PFSK-1 (cell line): ENCODE measurements around the gene ANKRD33B.

Source experiments
- FOXP2 ChIP-seq: optimal IDR thresholded peaks from 2 replicates; pipeline ENCODE3; 2011; ENCODE audit warnings: borderline replicate concordance, control low read depth, inconsistent platforms; ENCODE audit not compliant: insufficient read depth; ENCODE audit errors: extremely low read length, extremely low read depth
- POLR2AphosphoS5 ChIP-seq: IDR thresholded peaks from 2 replicates; pipeline ENCODE4 v1.6.1; 2012; ENCODE audit warnings: low read depth, mild to moderate bottlenecking, control low read depth, low read length, moderate library complexity
- SIN3A ChIP-seq: IDR thresholded peaks from 2 replicates; pipeline ENCODE4 v1.6.1; 2012; ENCODE audit warnings: mild to moderate bottlenecking, low read length, moderate library complexity, borderline replicate concordance; ENCODE audit not compliant: insufficient read depth
- TAF1 ChIP-seq: IDR thresholded peaks from 2 replicates; pipeline ENCODE4 v1.6.1; 2012; ENCODE audit warnings: low read length, control low read depth, borderline replicate concordance; ENCODE audit not compliant: insufficient read depth
- TF ChIP-seq, protein P1 (sequence below), 2 experiments: IDR thresholded peaks; 2 replicates each; pipeline versions ENCODE4 v1.6.1 to v1.8.0; 2011 to 2012; ENCODE audit warnings: low read depth in 2 of 2, low read length in 2 of 2, control low read depth in 1 of 2, inconsistent platforms in 1 of 2, mild to moderate bottlenecking in 1 of 2, moderate library complexity in 1 of 2; ENCODE audit not compliant: insufficient read depth in 1 of 2

ANKRD33B gene

DNA sequence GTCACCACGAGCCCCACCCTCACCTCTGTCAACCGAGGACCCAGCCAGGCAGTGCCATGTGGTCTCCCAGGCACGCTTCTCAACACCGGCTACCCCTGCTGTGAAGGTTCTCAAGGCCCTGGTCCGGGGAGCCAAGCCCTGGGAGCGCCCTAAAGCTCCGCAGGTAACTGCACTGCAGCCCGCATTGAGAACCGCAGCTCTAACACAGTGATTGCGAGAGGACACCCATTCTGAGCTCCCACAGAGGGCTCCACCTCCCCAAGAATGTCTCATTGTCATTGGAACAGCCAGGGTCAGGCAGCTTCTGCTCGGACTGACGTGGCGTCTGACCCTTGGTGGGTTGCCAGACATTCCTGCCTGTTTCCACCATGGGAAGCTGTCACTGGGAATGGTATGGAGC lies 88.3 kb downstream of the ANKRD33B start:
- TF ChIP-seq FOXP2 (no peak), TAF1 (no peak), POLR2AphosphoS5 (no peak), SIN3A (no peak)
- TF ChIP-seq, protein P1, sequence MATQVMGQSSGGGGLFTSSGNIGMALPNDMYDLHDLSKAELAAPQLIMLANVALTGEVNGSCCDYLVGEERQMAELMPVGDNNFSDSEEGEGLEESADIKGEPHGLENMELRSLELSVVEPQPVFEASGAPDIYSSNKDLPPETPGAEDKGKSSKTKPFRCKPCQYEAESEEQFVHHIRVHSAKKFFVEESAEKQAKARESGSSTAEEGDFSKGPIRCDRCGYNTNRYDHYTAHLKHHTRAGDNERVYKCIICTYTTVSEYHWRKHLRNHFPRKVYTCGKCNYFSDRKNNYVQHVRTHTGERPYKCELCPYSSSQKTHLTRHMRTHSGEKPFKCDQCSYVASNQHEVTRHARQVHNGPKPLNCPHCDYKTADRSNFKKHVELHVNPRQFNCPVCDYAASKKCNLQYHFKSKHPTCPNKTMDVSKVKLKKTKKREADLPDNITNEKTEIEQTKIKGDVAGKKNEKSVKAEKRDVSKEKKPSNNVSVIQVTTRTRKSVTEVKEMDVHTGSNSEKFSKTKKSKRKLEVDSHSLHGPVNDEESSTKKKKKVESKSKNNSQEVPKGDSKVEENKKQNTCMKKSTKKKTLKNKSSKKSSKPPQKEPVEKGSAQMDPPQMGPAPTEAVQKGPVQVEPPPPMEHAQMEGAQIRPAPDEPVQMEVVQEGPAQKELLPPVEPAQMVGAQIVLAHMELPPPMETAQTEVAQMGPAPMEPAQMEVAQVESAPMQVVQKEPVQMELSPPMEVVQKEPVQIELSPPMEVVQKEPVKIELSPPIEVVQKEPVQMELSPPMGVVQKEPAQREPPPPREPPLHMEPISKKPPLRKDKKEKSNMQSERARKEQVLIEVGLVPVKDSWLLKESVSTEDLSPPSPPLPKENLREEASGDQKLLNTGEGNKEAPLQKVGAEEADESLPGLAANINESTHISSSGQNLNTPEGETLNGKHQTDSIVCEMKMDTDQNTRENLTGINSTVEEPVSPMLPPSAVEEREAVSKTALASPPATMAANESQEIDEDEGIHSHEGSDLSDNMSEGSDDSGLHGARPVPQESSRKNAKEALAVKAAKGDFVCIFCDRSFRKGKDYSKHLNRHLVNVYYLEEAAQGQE (IDR thresholded peaks at IDR 0.05; ENCODE audit: insufficient read depth in 1 of 2, low read depth in 2 of 2, low read length in 2 of 2): no peak

DNA sequence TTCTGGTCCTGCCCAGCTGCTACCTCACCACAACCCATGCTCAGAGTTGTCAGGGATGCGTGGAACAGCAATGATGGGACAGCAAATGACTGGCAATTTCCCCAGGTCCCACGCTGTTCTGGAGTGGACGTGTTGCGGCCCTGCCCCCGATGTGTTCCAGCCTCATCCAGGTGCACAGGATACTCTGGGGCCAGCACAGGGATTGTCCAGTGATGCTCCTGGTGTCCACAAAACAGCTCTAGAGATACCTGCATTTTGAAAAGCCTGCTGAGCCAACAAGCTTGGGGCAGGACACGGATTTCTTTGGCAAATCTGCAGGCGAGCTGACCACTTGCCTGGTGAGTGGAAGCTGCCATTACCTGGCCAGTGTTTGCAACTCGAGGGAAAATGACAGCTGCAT lies 88.7 kb downstream of the ANKRD33B start:
- TF ChIP-seq TAF1: no peak
- TF ChIP-seq, protein P1 (IDR thresholded peaks at IDR 0.05; ENCODE audit: insufficient read depth in 1 of 2, low read depth in 2 of 2, low read length in 2 of 2): no peak
- TF ChIP-seq FOXP2: no peak
- no peak for TF ChIP-seq POLR2AphosphoS5
- no peak for TF ChIP-seq SIN3A

DNA sequence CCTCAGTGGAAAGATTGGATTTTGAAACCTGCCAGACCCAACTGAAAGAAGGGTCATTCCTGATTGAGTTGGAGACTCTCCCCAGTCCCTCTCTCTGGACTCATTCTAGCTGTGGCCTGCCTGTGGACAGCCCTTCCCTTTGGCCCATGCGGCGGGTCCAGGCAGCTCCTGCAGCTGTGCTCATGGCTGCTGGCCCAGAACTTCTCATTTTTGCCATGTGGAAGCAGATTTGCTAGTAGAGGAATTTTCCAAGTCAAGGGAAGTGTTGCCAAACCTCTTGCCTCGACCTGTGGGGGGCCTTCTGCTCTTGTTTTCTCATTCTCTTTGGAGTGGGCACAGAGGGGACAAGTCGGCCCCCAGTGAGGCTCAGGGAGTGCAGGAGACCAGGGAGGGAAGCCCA lies 89.2 kb downstream of the ANKRD33B start:
- TF ChIP-seq FOXP2: no peak
- TF ChIP-seq, protein P1 (IDR thresholded peaks at IDR 0.05; ENCODE audit: insufficient read depth in 1 of 2, low read depth in 2 of 2, low read length in 2 of 2): no peak

DNA sequence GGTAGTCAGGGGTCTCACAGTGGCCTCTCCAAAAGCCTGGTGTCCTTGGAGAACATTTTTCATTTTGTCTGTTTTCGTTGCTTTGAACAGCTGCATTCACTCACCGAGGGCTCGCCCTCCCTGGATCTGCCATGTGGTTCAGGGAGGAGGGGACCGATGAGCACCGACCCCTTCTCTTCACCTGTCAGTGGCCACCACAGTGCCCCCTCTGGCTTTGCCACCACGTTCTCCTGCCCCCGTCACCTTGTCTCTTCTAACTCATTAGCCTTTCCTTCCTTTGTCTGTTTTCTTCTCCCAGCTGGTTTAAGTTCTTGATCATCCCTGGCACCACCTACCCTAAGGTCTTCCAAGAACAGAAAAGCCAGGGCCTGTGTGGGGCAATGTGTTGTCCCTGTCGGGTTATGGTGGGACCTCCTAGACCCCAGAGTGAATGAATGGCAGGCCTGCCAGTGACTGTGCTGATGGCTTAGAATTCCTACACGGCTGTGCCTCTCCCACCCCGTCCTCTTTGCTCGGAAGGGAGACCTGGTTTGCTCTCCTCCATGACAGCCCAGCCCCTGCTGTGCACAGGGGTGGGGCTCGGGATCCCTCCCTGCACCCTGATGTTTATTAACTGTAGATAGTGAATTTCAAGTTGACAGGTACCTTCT lies 90.0 kb downstream of the ANKRD33B start:
- TF ChIP-seq TAF1 (no peak), SIN3A (no peak), FOXP2 (no peak), POLR2AphosphoS5 (no peak)
- TF ChIP-seq, protein P1 (IDR thresholded peaks at IDR 0.05; ENCODE audit: insufficient read depth in 1 of 2, low read depth in 2 of 2, low read length in 2 of 2): no peak

DNA sequence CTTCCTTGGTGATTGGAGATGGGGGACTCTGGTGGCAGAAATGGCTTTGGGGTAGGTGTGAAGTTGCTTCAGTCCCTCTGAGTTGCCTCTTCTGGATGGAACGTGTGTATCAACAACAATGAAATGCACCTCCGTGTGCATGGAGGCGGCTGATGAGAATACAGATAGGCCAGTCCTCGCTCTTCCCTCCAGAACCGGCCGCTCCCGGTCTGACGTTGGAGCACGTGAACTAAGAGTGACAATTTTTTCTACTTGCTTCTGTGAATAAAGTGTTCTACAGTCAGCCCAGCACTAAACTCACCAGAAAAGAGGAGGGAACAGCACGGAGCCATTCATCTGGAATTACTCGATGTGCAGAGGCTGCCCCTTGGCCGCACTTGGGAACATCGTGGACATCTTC lies 90.7 kb downstream of the ANKRD33B start:
- TF ChIP-seq POLR2AphosphoS5 (no peak), FOXP2 (no peak), SIN3A (no peak), TAF1 (no peak)
- TF ChIP-seq, protein P1 (IDR thresholded peaks at IDR 0.05; ENCODE audit: insufficient read depth in 1 of 2, low read depth in 2 of 2, low read length in 2 of 2): no peak
